ENCODE results near the gene SLC6A4.

GRCh38 chr17:30197416-30197815 lies 38.1 kb downstream of the SLC6A4 start:
- TF ChIP-seq CTCF (IDR thresholded peaks at IDR 0.05 in 2 of 3, conservative IDR thresholded peaks at IDR 0.05 in 1 of 3; ENCODE audit: borderline replicate concordance in 1 of 3, insufficient read depth in 1 of 3, low read depth in 2 of 3, low read length in 2 of 3) (no peak), POLR2A (IDR thresholded peaks at IDR 0.05; ENCODE audit: borderline replicate concordance, extremely low read depth, insufficient read depth, insufficient read length) (no peak)
